ENCODE results near the gene RGL4.

GRCh38 chr22:23652286-23652685, 38.5 kb upstream of the RGL4 start:
- TF ChIP-seq CTCF (IDR thresholded peaks at IDR 0.05; ENCODE audit: low read depth, low read length, poor library complexity, severe bottlenecking) (no peak), EZH2phosphoT487 (IDR thresholded peaks at IDR 0.05; ENCODE audit: borderline replicate concordance, low read length) (no peak)

All from DOHH2 (cell line).